Small intestine (tissue), 4 donors: Measurements from ENCODE around the gene RER1. TPM values are rescaled to one million over a fixed set of nuclear protein-coding genes. Genes with fewer than 3 reads are reported as not detected.

Source experiments
- polyA plus RNA-seq, 4 donors: library from polyadenylated mRNA; stranded (reverse) in 3 of 4; unstranded in 1 of 4; fragments of 200-250 nt in 3 of 4; fragments of 120-200 nt in 1 of 4; gene quantifications; one replicate each; pipeline versions ENCODE4 v1.2.1 to v1.2.3, GENCODE V29; 2013
- donor health status: healthy with polysubstance abuse.
- donor health status: Bipolar disorder and iron deficiency.
- donor health status: healthy.

Gene RER1
- polyA plus RNA-seq, 4 donors: 70.0 to 140 (median 88.7) TPM

Other genes with a start within 250 kb of the RER1 start
- 10 to 100 TPM; 20.6 to 52.3 (median 45.4) TPM for gene FAAP20, start 197.1 kb upstream of the RER1 start, polyA plus RNA-seq
- gene SKI, start 163.5 kb upstream of the RER1 start, polyA plus RNA-seq: 10 to 100 TPM in 2 of 4 donors, 1 to 10 TPM in 2; 4.2 to 45.1 (median 11.6) TPM
- gene MORN1, start 287 bp upstream of the RER1 start, polyA plus RNA-seq: 10 to 100 TPM in 1 of 4 donors, 1 to 10 TPM in 3; 1.1 to 10.6 (median 2.8) TPM
- gene PEX10, start 20.7 kb downstream of the RER1 start, polyA plus RNA-seq: 10 to 100 TPM; 11.9 to 22.4 (median 16.9) TPM
- 1 to 10 TPM in 3 of 4 donors, under 1 TPM in 1; 0.22 to 7.1 (median 1.1) TPM for gene PLCH2, start 84.4 kb downstream of the RER1 start, polyA plus RNA-seq
- gene PANK4, start 134.8 kb downstream of the RER1 start, polyA plus RNA-seq: 10 to 100 TPM; 14.8 to 21.7 (median 18.8) TPM
- under 1 TPM in 2 of 4 donors, not detected in 2; 0.19 to 0.30 TPM for gene HES5, start 138.4 kb downstream of the RER1 start, polyA plus RNA-seq
- 100 to 1,000 TPM; 164 to 398 (median 326) TPM for gene TNFRSF14, start 164.5 kb downstream of the RER1 start, polyA plus RNA-seq
- gene PRXL2B, start 194.9 kb downstream of the RER1 start, polyA plus RNA-seq: 100 to 1,000 TPM in 1 of 4 donors, 10 to 100 TPM in 3; 28.9 to 126 (median 47.2) TPM
- gene MMEL1, start 241.2 kb downstream of the RER1 start, polyA plus RNA-seq: 10 to 100 TPM in 3 of 4 donors, 1 to 10 TPM in 1; 7.6 to 35.4 (median 22.7) TPM